Adrenal gland (tissue), 12 donors: ENCODE measurements around the gene NEGR1. TPM values are rescaled to one million over a fixed set of nuclear protein-coding genes. Genes with fewer than 3 reads are reported as not detected.

Source experiments
- DNase-seq, 7 donors: peaks; one replicate each; pipeline ENCODE4 v3.0.0-alpha.2; 2019 to 2020
- H3K27ac ChIP-seq, 5 donors: fragments of 200-600 bp; sonication (generic) in 4 of 5; 1 replicate in 3 of 5; 2 replicates in 2 of 5; pipeline versions ENCODE4 v1.5.1 to v1.8.0; 2016 to 2020; ENCODE audit warnings: mild to moderate bottlenecking in 1 of 5
- H3K27me3 ChIP-seq: fragments of 200-600 bp; 2 replicates; pipeline ENCODE4 v1.8.0; 2021
- H3K36me3 ChIP-seq, 2 donors: fragments of 200-600 bp; replicated peaks in 1 of 2; 1 replicate in 1 of 2; 2 replicates in 1 of 2; pipeline versions ENCODE4 v1.5.1 to v1.8.0; 2018 to 2022
- H3K4me1 ChIP-seq, 2 donors: fragments of 200-600 bp; replicated peaks in 1 of 2; 1 replicate in 1 of 2; 2 replicates in 1 of 2; pipeline versions ENCODE4 v1.5.1 to v1.8.0; 2018 to 2021
- H3K4me3 ChIP-seq, 4 donors: fragments of 200-600 bp; sonication (generic) in 3 of 4; one replicate each; pipeline ENCODE4 v1.5.1; 2016 to 2018
- H3K9me3 ChIP-seq, 3 donors: fragments of 200-600 bp; sonication (generic) in 1 of 3; replicated peaks in 1 of 3; 1 replicate in 2 of 3; 2 replicates in 1 of 3; pipeline versions ENCODE4 v1.5.1 to v1.8.0; 2016 to 2021
- POLR2A ChIP-seq, 2 donors: fragments of 450-650 bp; IDR thresholded peaks; one replicate each; pipeline ENCODE4 v1.6.1; 2017; ENCODE audit warnings: antibody characterized with exemption in 2 of 2, mild to moderate bottlenecking in 2 of 2, moderate library complexity in 1 of 2
- WGBS, 4 donors: extraction: QIAGEN DNeasy Blood & Tissue Kit in 2 of 4; methylation state at CpG; one replicate each; pipeline versions ENCODE4 v1.1.5 to v1.1.7; 2013 to 2017; 5-methylcytosine and 5-hydroxymethylcytosine counted together
- intact Hi-C, 2 donors: fragments of 100-400 bp; cut with DNase I; formaldehyde crosslinking; loops; one replicate each; pipeline versions ENCODE4 v1.14.1 to v1.15.0; 2022 to 2023
- polyA plus RNA-seq, 3 donors: library from polyadenylated mRNA; stranded (reverse); fragments of 200-250 nt in 2 of 3; fragments of 350-450 nt in 1 of 3; fragmentation: Illumina TruSeq in 1 of 3; extraction: RNeasy Lipid Tissue Mini Kit (QIAGEN cat#74804) in 1 of 3; gene quantifications; one replicate each; pipeline ENCODE4 v1.2.3, GENCODE V29; 2013 to 2014
- total RNA-seq, 9 donors: library from RNA; depleted of rRNA in 4 of 9; stranded (reverse); fragments of >200 nt in 4 of 9; fragments of 120-200 nt in 1 of 9; fragmentation: NEBNext Ultra II Directional in 1 of 9; extraction: Animal tissue kit (Norgen Biotek cat#: 25700) in 1 of 9; gene quantifications; one replicate each; pipeline versions ENCODE4 v1.1.0 to v1.2.4, GENCODE V29; 2013 to 2023
- TF ChIP-seq, protein P1 (sequence below), 6 experiments: fragments of 450-650 bp in 4 of 6; fragments of 200-600 bp in 2 of 6; sonication (generic) in 1 of 6; IDR thresholded peaks; 1 replicate in 5 of 6; 2 replicates in 1 of 6; pipeline versions ENCODE4 v1.5.1 to v1.8.0; 2016 to 2021; ENCODE audit warnings: antibody characterized with exemption in 6 of 6, mild to moderate bottlenecking in 2 of 6, moderate library complexity in 1 of 6
- donor health status: healthy with polysubstance abuse.
- donor health status: Bipolar disorder and iron deficiency.
- donor health status: DM: yes; HTN: yes; CAD: no.
- donor health status: DM: no; HTN: no; CAD: no.
- donor health status: DM: no; HTN: no; CAD: no.
- donor health status: DM: yes; HTN: yes; CAD: no.

Gene NEGR1
- total and polyA plus RNA-seq, 12 donors = 1.1 to 7.4 (median 4.0) TPM

GRCh38 chr1:71921204-71921603, 361.1 kb downstream of the NEGR1 start:
- 65 to 86% (median 76%) methylated on average over 1 of the region's 1 CpG for WGBS, 4 donors
- TF ChIP-seq POLR2A (IDR thresholded peaks at IDR 0.05) = no peak
- no peaks in the 10 kb centered on the region for H3K4me1 ChIP-seq

GRCh38 chr1:71920556-71920955, 361.8 kb downstream of the NEGR1 start:
- no peak for DNase-seq
- H3K27ac ChIP-seq = no peak overlapping the region
- TF ChIP-seq POLR2A (IDR thresholded peaks at IDR 0.05) = no peak
- TF ChIP-seq, protein P1, sequence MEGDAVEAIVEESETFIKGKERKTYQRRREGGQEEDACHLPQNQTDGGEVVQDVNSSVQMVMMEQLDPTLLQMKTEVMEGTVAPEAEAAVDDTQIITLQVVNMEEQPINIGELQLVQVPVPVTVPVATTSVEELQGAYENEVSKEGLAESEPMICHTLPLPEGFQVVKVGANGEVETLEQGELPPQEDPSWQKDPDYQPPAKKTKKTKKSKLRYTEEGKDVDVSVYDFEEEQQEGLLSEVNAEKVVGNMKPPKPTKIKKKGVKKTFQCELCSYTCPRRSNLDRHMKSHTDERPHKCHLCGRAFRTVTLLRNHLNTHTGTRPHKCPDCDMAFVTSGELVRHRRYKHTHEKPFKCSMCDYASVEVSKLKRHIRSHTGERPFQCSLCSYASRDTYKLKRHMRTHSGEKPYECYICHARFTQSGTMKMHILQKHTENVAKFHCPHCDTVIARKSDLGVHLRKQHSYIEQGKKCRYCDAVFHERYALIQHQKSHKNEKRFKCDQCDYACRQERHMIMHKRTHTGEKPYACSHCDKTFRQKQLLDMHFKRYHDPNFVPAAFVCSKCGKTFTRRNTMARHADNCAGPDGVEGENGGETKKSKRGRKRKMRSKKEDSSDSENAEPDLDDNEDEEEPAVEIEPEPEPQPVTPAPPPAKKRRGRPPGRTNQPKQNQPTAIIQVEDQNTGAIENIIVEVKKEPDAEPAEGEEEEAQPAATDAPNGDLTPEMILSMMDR (IDR thresholded peaks at IDR 0.05) = no peak
- no peaks in the 10 kb centered on the region for H3K36me3 ChIP-seq
- no peaks in the 10 kb centered on the region for H3K4me1 ChIP-seq
- H3K9me3 ChIP-seq = no peaks in the 10 kb centered on the region
- intact Hi-C loops = no loop called here
- no peak overlapping the region for H3K4me3 ChIP-seq
- H3K27me3 ChIP-seq = no peaks in the 10 kb centered on the region
- 63 to 88% (median 78%) methylated on average over 2 of the region's 2 CpGs for WGBS, 4 donors

More at GRCh38 chr1:71921204-71921603, 361.1 kb downstream of the NEGR1 start:
- no peaks in the 10 kb centered on the region for H3K9me3 ChIP-seq
- no peaks in the 10 kb centered on the region for H3K27me3 ChIP-seq
- H3K27ac ChIP-seq = no peak overlapping the region
- DNase-seq = no peak
- intact Hi-C loops = no loop called here
- H3K4me3 ChIP-seq = no peak overlapping the region
- no peaks in the 10 kb centered on the region for H3K36me3 ChIP-seq

DNA sequence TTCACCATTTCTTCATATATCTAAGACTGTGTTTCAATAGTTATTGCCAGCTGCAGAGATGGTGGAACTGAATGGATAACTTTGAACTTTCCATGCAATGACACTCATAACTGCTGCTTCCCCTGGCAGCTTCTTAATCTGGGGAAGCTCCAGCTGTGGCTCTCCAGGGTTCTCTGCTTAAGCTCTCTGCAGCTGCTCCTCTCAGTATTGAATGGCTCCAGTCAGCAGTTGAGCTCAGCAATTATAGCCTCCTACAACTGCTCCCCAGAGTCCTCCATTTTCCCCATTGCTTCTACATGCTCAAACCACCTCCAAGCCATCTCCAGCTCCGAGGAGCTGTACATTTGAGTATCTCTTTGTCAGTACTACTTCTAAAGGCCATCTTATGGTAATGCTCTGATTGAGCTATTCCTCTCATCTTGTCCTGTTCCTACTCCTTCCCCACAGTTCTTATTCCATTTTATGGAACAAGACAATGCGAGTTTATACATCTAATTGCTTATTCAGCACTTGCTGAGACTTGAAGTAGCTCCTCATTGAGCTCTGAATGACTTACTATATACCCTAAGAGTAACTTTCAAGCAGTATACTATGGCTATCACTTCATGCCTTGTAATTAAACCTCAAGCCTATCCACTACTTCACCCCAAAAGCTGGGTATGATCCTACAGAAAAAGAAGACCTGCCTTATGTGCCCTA, 362.4 kb downstream of the NEGR1 start:
- 60 to 65% (median 61%) methylated on average over 2 of the region's 2 CpGs for WGBS, 4 donors
- intact Hi-C loops = no loop called here
- no peak overlapping the region for H3K27ac ChIP-seq
- no peak for TF ChIP-seq POLR2A (IDR thresholded peaks at IDR 0.05)
- TF ChIP-seq, protein P1 (IDR thresholded peaks at IDR 0.05) = no peak
- H3K4me1 ChIP-seq = no peaks in the 10 kb centered on the region
- no peaks in the 10 kb centered on the region for H3K9me3 ChIP-seq
- no peaks in the 10 kb centered on the region for H3K27me3 ChIP-seq
- H3K4me3 ChIP-seq = no peak overlapping the region
- no peak for DNase-seq
- H3K36me3 ChIP-seq = no peaks in the 10 kb centered on the region

- Histone ChIP-seq H3K27ac (no peak overlapping the region), H3K9me3 (no peaks in the 10 kb centered on the region), H3K4me1 (no peaks in the 10 kb centered on the region), H3K4me3 (no peak overlapping the region), H3K36me3 (no peaks in the 10 kb centered on the region), H3K27me3 (no peaks in the 10 kb centered on the region)
- 46 to 71% (median 49%) methylated on average over 3 of the region's 3 CpGs for WGBS, 4 donors
- TF ChIP-seq, protein P1 (IDR thresholded peaks at IDR 0.05) = no peak
- no peak for TF ChIP-seq POLR2A (IDR thresholded peaks at IDR 0.05)
- intact Hi-C loops = no loop called here
- DNase-seq = no peak
These were observed 363.7 kb downstream of the NEGR1 start for GRCh38 chr1:71918630-71919029.

DNA sequence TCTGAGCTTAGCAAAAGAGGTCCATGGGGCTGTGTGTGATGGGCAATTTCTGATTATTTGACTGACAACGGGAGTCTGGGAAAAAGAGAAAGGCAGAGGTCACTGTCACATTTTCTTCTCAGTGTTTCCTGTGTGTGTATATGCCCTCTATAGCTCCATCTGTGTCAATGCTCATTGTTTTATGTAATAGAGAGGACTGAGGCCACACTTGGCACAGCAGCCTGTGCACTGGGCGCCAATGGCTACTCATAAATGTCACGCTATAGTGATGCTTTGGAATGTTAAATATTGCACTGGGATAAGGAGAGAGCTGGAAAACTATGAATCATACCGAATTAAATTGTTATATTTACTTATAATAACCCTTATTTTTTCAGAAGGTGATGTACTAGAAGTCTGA, 365.4 kb downstream of the NEGR1 start:
- Histone ChIP-seq H3K36me3 (no peaks in the 10 kb centered on the region), H3K4me3 (no peak overlapping the region), H3K4me1 (no peaks in the 10 kb centered on the region), H3K9me3 (no peaks in the 10 kb centered on the region), H3K27me3 (no peaks in the 10 kb centered on the region), H3K27ac (no peak overlapping the region)
- intact Hi-C loops = no loop called here
- 69 to 83% (median 73%) methylated on average over 4 of the region's 4 CpGs for WGBS, 4 donors
- no peak for DNase-seq
- TF ChIP-seq, protein P1 (IDR thresholded peaks at IDR 0.05) = no peak
- TF ChIP-seq POLR2A (IDR thresholded peaks at IDR 0.05) = no peak
